Pancreas (tissue), 10 donors: ENCODE results near the gene ARHGEF26. TPM values are rescaled to one million over a fixed set of nuclear protein-coding genes. Genes with fewer than 3 reads are reported as not detected.
A peak's percentile ranks its signal among the peaks of the same experiment; 100 is the strongest.

Source experiments
- ATAC-seq, 4 donors: fragments of 200-7000 bp; cut with Tn5 transposase; one replicate each; pipeline versions ENCODE4 v1.8.0 to v1.9.1; 2020; ENCODE audit warnings: mild to moderate bottlenecking in 4 of 4, moderate library complexity in 4 of 4
- DNase-seq, 6 donors: peaks; one replicate each; pipeline ENCODE4 v3.0.0-alpha.2; 2020
- FAIRE-seq: peaks from 2 replicates; lab custom pipeline; 2012; peaks lifted over from hg19 to GRCh38; lab: Jason Lieb, UNC
- H3K27ac ChIP-seq, 4 donors: fragments of 200-600 bp; sonication (generic); 1 replicate in 3 of 4; 2 replicates in 1 of 4; pipeline versions ENCODE4 v1.5.0 to v1.8.0; 2020
- H3K27me3 ChIP-seq, 4 donors: fragments of 200-600 bp; one replicate each; pipeline ENCODE4 v1.8.0; 2021
- H3K36me3 ChIP-seq, 3 donors: fragments of 200-600 bp; sonication (generic) in 1 of 3; one replicate each; pipeline versions ENCODE4 v1.5.0 to v1.8.0; 2020 to 2021
- H3K4me1 ChIP-seq, 3 donors: fragments of 200-600 bp; one replicate each; pipeline ENCODE4 v1.8.0; 2021
- H3K4me3 ChIP-seq, 4 donors: fragments of 200-600 bp; sonication (generic) in 2 of 4; one replicate each; pipeline versions ENCODE4 v1.5.0 to v1.8.0; 2020 to 2021
- H3K9me3 ChIP-seq, 4 donors: fragments of 200-600 bp; one replicate each; pipeline ENCODE4 v1.8.0; 2021
- CTCF ChIP-seq, 4 donors: fragments of 200-600 bp; sonication (generic) in 3 of 4; IDR thresholded peaks; one replicate each; pipeline versions ENCODE4 v1.5.0 to v1.8.0; 2021; ENCODE audit warnings: antibody characterized with exemption in 4 of 4
- WGBS, 2 donors: extraction: QIAGEN DNeasy Blood & Tissue Kit; methylation state at CpG; one replicate each; pipeline ENCODE4 v1.1.7; 2013; 5-methylcytosine and 5-hydroxymethylcytosine counted together
- intact Hi-C, 3 donors: fragments of 100-400 bp; cut with DNase I; formaldehyde crosslinking; loops; one replicate each; pipeline versions ENCODE4 v1.11.1 to v1.14.2; 2022
- polyA plus RNA-seq, 2 donors: library from polyadenylated mRNA; stranded (reverse); fragments of 200-250 nt; gene quantifications; one replicate each; pipeline ENCODE4 v1.2.3, GENCODE V29; 2013
- total RNA-seq, 6 donors: library from RNA; stranded (reverse); fragmentation: NEBNext Ultra II Directional in 4 of 6; extraction: Animal tissue kit (Norgen Biotek cat#: 25700) in 4 of 6; gene quantifications; one replicate each; pipeline versions ENCODE4 v1.2.1 to v1.2.4, GENCODE V29; 2021 to 2023
- donor health status: healthy with polysubstance abuse.
- donor health status: DM: no; HTN: no; CAD: no; lungs with moderate emphysema.
- donor health status: DM: no; HTN: no; CAD: no.
- donor health status: control.
- donor health status: control.
- donor health status: Bipolar disorder and iron deficiency.
- donor health status: DM: yes; HTN: yes; CAD: no.
- donor health status: DM: no; HTN: no; CAD: no.
- donor health status: DM: no; HTN: no; CAD: no.
- donor health status: DM: yes; HTN: yes; CAD: no.

The ARHGEF26 gene
- total and polyA plus RNA-seq, 8 donors: 2.7 to 6.5 (median 4.9) TPM

GRCh38 chr3:154275292-154275691 is 154.1 kb downstream of the ARHGEF26 start:
- DNase-seq: no peak
- intact Hi-C loops: no loop called here
- Histone ChIP-seq H3K9me3 (no peaks in the 10 kb centered on the region), H3K36me3 (peaks cover 0 to 26% (median 5%) of the 10 kb centered on the region in 3 donors), H3K27ac (no peak overlapping the region), H3K27me3 (no peaks in the 10 kb centered on the region), H3K4me1 (no peaks in the 10 kb centered on the region), H3K4me3 (no peak overlapping the region)
- FAIRE-seq: no peak
- WGBS, 2 donors: 90 to 95% methylated on average over 2 of the region's 2 CpGs
- no peak for ATAC-seq
- TF ChIP-seq CTCF (IDR thresholded peaks at IDR 0.05): no peak

- Histone ChIP-seq H3K4me3 (no peak overlapping the region), H3K27ac (no peak overlapping the region), H3K9me3 (no peaks in the 10 kb centered on the region), H3K27me3 (no peaks in the 10 kb centered on the region), H3K4me1 (no peaks in the 10 kb centered on the region), H3K36me3 (peaks cover 0 to 26% (median 11%) of the 10 kb centered on the region in 3 donors)
- DNase-seq (no peak), ATAC-seq (no peak), FAIRE-seq (no peak)
- intact Hi-C loops: no loop called here
- no peak for TF ChIP-seq CTCF (IDR thresholded peaks at IDR 0.05)
- 80 to 89% methylated on average over 2 of the region's 2 CpGs for WGBS, 2 donors
Observed at GRCh38 chr3:154275965-154276364, 154.8 kb downstream of the ARHGEF26 start.

- FAIRE-seq (no peak), ATAC-seq (peak in 2 of 4 donors; percentile 59 to 60), DNase-seq (no peak)
- H3K9me3 ChIP-seq: no peaks in the 10 kb centered on the region
- H3K4me3 ChIP-seq: no peak overlapping the region
- no peaks in the 10 kb centered on the region for H3K27me3 ChIP-seq
- no peak overlapping the region for H3K27ac ChIP-seq
- H3K4me1 ChIP-seq: no peaks in the 10 kb centered on the region
- intact Hi-C loops: no loop called here
- WGBS, 2 donors: 99 to 100% methylated on average over 1 of the region's 1 CpG
- TF ChIP-seq CTCF (IDR thresholded peaks at IDR 0.05): no peak
- peaks cover 0 to 47% (median 17%) of the 10 kb centered on the region in 3 donors for H3K36me3 ChIP-seq
Observed at GRCh38 chr3:154280161-154280560, 159.0 kb downstream of the ARHGEF26 start.

GRCh38 chr3:154285221-154285620 is 164.0 kb downstream of the ARHGEF26 start:
- peaks cover 3 to 51% (median 12%) of the 10 kb centered on the region in 3 donors for H3K36me3 ChIP-seq
- no peaks in the 10 kb centered on the region for H3K4me1 ChIP-seq
- TF ChIP-seq CTCF (IDR thresholded peaks at IDR 0.05): no peak
- FAIRE-seq: no peak
- no peaks in the 10 kb centered on the region for H3K9me3 ChIP-seq
- intact Hi-C loops: no loop called here
- H3K27ac ChIP-seq: no peak overlapping the region
- no peak for ATAC-seq
- 94 to 95% methylated on average over 2 of the region's 2 CpGs for WGBS, 2 donors
- H3K27me3 ChIP-seq: no peaks in the 10 kb centered on the region
- no peak overlapping the region for H3K4me3 ChIP-seq
- DNase-seq: no peak

GRCh38 chr3:154290187-154290586 is 169.0 kb downstream of the ARHGEF26 start:
- no peak for TF ChIP-seq CTCF (IDR thresholded peaks at IDR 0.05)
- 97 to 99% methylated on average over 5 of the region's 5 CpGs for WGBS, 2 donors
- H3K27ac ChIP-seq: no peak overlapping the region
- H3K4me3 ChIP-seq: no peak overlapping the region
- DNase-seq (no peak), FAIRE-seq (no peak), ATAC-seq (no peak)
- H3K9me3 ChIP-seq: no peaks in the 10 kb centered on the region
- no peaks in the 10 kb centered on the region for H3K27me3 ChIP-seq
- peaks cover 4 to 45% (median 6%) of the 10 kb centered on the region in 3 donors for H3K36me3 ChIP-seq
- no peaks in the 10 kb centered on the region for H3K4me1 ChIP-seq
- intact Hi-C loops: no loop called here
